A172 (cell line): ENCODE data around the gene PROS1. TPM values are rescaled to one million over a fixed set of nuclear protein-coding genes. Genes with fewer than 3 reads are reported as not detected.

Experiments
- DNase-seq: peaks from one replicate; pipeline ENCODE4 v3.0.0-alpha.2; 2015; ENCODE audit warnings: low spot score
- total RNA-seq: library from RNA; depleted of rRNA; stranded (reverse); fragments of >200 nt; shearing (Covaris generic); gene quantifications from 2 replicates; pipeline ENCODE4 v1.2.3, GENCODE V29; 2014; rRNA removed

Gene PROS1
- 58.8 and 73.0 TPM in 2 replicates for total RNA-seq

DNA sequence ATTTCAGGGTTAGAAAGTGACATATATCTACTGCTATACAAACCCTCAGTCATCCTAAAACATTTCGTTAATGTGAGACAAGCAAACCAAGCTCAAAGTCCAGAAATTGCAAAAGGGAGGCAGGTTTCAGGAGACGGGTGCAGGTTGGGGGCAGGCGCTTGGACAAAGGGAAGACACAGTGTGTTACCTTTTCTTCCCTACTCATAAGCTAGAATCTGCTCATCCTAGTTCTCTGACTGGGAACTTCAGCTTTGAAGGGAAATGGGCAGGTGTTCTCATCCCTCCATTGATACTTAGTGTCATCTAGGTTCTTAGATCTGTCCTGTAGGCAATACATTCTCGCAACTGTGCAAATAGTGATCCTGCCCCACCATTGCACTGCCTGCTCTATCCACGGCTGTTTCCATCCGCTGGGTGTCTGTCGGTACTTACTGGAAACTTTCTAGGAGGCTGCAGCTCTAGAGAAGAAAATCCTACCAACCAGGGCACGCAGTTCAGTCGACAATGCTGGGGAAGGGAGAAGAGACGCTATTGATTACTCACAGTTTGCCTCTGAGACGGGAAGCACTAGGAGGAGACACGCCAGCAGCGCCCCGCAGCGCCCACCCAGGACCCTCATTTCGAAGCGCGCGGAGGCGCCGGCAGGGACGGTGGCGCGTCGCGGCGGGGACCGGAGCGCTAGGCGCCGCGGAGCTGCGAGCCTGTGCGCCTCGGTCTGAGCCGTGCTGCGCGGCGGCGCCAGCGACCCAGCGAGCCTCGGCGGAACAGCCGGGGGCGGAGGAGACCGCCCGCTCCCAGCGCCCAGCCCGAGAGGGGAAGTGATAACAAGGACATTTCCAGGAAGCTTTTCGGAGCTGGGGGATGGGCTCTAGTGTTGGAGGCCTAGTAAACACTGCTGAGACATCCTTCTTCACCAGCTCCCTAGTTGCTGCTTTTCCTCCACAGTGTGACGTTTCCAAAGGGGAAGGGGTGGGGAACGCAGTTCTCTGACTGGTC, at the start of gene PROS1:
Gene PROS1, minus strand, starts transcription at position 766 of the 996 bp plus-strand sequence. Its CDS starts 147 bp downstream, at position 619.
- peak; percentile 88 for DNase-seq

- DNase-seq, result no peak
Observed at GRCh38 chr3:94020293-94020692, 46.6 kb upstream of the PROS1 start.

DNA sequence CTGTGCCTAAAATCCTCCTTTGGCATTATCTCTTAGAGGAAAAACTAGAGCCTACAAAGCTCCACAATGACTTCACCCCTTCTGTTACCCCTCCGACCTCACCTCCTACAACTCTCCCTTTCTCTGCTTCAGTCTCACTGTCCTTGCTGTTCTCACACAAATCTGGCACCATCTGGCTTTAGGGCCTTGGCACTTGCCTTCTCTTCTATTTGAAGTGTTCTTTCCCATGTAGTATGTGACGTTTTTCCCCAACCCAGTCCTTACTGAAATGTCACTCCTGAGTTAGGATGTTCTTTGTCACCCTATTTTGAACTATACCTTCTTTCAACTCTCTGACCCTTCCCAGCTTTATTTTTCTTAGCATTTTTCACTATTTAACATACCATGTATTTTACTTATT, 46.0 kb upstream of the PROS1 start:
- no peak for DNase-seq

DNA sequence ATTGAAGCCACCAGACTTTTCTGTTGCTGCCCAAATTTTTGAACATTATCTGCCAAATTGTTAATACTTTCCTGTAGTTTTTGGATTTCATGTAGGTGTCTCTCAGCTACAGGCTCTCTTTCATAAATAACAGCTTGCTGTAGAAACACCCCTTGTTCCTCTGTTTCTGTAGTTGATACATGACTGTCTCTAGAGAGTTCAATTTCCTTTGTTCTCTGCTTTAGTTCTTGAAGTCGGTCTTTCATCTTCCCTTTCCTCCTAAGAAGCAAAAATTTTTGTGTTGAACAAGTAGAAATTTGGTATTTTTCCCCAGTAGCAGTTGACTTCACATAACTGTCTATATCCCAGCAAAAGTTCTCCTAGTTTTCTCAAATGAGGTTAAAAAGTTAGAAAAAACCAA, 41.3 kb upstream of the PROS1 start:
- no peak for DNase-seq

DNA sequence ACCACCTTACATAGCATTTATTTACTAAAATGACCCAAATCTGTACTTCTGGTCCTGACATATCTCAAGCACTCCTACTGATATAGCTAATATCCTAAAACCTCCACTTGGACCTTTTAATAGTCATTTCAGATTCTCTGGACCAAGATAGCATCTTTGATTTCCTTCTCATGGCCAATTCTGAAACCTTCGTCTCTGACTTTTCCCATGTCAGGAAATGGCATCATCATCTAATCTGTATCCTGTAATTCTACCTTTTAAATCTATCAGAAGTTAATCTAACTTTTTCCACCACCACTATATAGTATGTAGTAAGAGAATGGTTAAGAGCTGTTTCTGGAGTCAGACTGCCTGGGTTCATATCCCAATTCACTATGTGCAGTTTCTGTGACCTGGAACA, 38.5 kb upstream of the PROS1 start:
- no peak for DNase-seq

DNA sequence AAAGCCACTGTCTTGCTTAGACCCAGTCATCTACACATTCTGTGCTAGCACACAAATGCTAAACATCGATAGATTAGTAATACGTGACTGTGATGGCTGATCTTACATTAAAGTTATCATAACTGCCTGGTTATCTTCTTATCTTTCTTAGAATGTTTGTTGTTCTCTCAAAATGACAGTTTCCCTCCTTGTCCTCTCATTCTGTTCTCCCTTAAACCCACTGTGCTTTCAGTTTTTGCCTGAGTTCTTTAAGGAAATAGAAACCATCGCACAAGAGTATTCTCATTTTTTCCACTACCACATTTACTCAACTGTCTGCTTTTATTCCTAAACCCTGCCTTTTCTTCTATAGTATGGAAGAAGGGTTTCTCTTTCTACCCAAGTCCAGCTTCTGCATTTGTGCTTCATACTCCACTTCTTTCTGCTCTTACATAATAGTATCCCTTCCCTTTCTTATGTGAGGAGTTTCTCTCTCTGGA, 37.6 kb upstream of the PROS1 start:
- no peak for DNase-seq

- DNase-seq, result no peak
Observed at GRCh38 chr3:94009608-94010007, 35.9 kb upstream of the PROS1 start.

- DNase-seq, result no peak
Observed at GRCh38 chr3:94008253-94008652, 34.6 kb upstream of the PROS1 start.

DNA sequence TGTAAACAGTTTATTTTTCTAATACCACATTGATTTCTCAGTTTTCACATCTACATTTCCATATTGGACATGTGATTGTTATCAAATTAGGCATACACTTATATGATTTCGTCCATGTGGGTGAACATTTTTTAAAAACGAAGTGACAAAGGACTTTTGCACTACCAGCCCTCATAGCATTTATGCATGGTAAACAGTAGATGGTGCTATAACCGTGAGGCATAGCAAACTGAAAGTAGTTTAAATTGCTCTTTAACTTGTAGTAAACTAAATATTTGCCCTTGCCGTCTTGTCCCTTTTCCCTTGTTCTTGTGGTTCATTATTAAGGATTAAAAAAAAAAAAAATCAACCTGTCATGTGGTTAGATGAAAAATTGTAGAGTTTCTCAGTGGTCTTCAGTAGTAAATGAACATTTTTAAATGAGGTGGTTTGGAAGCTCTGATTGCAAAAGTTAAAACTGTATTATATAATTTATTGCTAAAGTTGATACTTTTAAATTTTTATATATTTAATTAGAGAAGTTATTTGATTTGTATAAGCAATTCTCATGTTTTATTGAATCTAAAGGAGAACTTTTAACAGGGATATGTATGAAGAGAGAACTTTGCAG, 30.7 kb upstream of the PROS1 start:
- DNase-seq, result peak; percentile 62

DNA sequence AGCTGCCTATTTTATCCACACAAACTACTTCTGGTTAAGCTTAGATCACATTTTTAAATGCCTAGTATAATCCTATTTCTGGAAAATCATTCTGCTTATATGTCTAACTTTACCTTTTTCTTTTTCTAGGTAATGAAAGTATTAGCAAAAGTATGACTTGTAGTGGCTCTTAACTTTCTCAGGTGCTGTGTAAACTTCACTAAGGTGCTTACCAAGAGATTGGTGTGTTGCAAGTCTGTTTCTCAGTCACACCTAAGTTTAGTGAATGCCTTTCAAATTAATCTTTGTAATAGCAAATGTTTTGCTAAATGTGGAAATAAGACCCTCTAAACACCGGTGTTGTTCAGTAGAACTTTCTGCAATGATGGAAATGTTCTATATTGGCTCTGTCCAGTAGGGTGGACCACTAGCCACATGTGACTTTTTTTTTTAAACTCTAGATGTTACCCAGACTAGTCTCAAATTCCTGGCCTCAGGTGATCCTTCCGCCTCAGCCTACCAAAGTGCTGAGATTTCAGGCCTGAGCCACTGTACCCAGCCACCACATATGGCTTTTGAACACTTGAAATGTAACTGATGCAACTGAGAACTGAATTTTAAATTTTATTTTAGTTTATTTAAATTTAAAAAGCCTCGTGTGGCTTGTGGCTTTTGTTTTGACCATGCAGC, 28.3 kb upstream of the PROS1 start:
- DNase-seq, result no peak

DNA sequence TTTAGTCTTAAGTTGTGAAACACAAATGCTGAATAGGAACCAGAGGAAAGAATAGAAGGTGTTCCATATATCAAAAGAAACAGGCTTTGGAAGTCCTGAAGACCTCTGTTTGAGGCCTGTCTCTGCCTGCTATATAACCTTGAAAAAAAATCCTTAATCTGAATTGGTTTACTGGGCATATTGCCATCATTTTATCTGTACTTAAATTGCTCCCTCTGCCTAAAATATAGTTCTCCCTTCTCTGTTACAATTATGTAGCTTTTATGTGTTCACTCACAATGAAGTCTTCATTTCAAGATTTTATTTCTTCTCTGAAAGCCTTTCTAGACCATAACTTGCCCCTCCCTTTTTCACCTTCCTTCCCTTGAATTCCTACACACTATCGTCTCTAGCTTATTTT, 27.5 kb upstream of the PROS1 start:
- DNase-seq, result no peak

GRCh38 chr3:93994056-93994455, 20.4 kb upstream of the PROS1 start:
- no peak for DNase-seq

DNA sequence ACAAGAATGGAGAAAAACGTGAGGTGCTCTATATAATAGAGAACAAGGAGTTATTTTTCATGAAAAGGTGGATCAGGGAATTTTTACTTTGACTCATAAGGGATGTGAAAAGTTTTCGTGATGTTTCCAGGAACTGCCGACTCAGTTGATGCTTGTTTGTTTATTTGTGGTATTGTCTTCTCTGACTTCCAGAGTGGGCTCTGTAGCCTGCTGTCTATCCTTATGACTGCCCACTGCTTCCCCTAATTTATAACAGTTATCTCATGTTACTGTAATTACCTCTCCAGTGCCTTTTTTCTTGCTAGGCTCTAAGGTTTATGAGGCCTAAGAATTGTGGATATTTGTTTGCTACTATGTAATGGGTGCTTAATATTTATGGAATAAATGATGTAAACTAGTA, 18.5 kb upstream of the PROS1 start:
- DNase-seq, result no peak

- DNase-seq, result no peak
Observed at GRCh38 chr3:93991631-93992030, 17.9 kb upstream of the PROS1 start.

DNA sequence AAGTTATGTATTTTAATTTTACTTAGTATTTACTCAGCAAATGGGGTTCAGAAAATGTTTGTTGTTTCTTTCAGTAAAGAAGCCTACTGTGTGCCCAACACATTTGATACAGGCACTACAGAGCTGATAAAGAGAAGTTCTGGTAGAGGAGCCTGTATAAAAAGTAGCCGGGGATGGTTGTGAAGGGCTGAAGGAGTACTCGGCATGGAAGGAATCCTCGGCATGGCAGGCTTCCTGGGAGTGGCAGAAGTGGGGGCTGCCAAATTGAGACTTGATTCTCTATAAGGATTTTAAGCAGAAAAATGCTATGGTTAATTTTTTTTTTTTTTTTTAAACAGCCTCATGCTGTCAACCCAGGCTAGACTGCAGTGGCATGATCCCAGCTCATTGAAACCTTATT, 15.5 kb upstream of the PROS1 start:
- no peak for DNase-seq

DNA sequence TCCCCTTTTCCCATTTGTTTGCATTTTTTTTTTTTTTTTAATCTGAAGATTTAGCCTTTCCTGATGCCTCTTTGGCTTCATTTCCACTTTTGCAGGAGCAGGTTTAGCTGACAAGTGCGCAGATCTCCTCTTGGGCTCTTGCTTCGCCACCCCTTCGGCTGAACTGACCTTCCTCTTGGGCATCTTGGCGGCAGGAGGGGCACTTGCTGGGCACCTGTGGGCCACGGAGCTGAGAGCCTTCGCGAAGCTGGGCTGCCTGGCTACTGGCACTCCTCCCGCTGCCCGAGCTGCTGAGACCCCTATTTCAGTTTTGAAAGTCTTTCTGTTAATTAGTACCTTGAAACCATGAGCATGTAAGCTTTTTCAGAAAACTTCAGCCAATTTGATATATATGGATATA, 15.1 kb upstream of the PROS1 start:
- no peak for DNase-seq

- DNase-seq, result no peak
Observed at GRCh38 chr3:93988283-93988682, 14.6 kb upstream of the PROS1 start.

- DNase-seq, result no peak
Observed at GRCh38 chr3:93984618-93985017, 10.9 kb upstream of the PROS1 start.

GRCh38 chr3:93983408-93983807, 9.7 kb upstream of the PROS1 start:
- DNase-seq, result no peak

GRCh38 chr3:93981649-93982048, 8.0 kb upstream of the PROS1 start:
- no peak for DNase-seq

- DNase-seq, result peak; percentile 99
Observed at GRCh38 chr3:93979850-93980676, 6.4 kb upstream of the PROS1 start, which contains the start of gene ARL13B. ARL13B (plus strand) TSS chr3:93980155; CDS start chr3:93980424, 269 bp downstream.
